ENCODE measurements around the gene SFTA2. TPM values are rescaled to one million over a fixed set of nuclear protein-coding genes. Genes with fewer than 3 reads are reported as not detected.

The SFTA2 gene
- total and polyA plus RNA-seq, 9 of the 15 experiments (the other 6 are each of a cell fraction or from before 2014, with no cell fraction given), result not detected

DNA sequence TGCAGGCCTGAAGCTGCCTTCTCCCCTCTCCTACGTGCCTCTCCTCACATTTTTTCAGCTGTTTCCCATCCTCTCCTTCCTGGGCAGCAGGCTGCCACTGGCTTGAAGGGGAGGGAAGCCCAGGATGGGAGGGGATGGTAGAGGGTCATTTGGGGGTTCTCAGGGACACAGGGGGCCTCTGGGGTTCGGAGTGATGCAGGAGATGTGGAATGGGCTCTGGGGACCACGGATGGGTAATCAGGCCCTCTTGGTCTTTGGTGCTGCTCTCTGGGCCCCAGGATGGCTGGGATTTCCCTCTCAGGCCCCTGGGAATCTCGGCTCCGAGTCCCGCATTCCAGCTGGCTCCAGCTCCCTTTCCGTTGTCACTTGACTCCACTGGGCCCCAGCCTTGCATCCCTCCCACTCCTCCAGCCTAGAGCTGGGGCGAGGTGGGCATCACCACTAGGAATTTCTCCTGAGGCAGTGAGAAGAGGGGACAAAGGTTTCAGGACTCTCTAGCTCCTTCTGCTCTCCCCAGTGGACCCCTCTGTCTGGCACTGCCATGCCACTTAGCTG is 49.7 kb downstream of the SFTA2 start:
- peak overlapping the region; percentile 46; the same call in 1 of the 2 replicates for H2AFZ ChIP-seq (ENCODE audit: low read depth, low read length)
- H3K4me1 ChIP-seq (replicated peaks in 1 of 2; ENCODE audit: control insufficient read depth in 2 of 2, insufficient read depth in 2 of 2, low read length in 2 of 2), result peaks cover 74 to 82% of the 10 kb centered on the region in 2 experiments
- peaks cover 3% of the 10 kb centered on the region for H3K9me1 ChIP-seq (ENCODE audit: control insufficient read depth, insufficient read depth, low read length)
- H3K4me3 ChIP-seq, result no peak overlapping the region
- H3K27me3 ChIP-seq (ENCODE audit: control insufficient read depth in 2 of 2, insufficient read depth in 2 of 2, low read length in 2 of 2), result no peaks in the 10 kb centered on the region
- BruUV-seq (replicated peaks), result no TSS peak
- DNase-seq (ENCODE audit: extremely low read depth in 1 of 4, low spot score in 3 of 4) (no peak), ATAC-seq (no peak), FAIRE-seq (no peak)
- peaks cover 27% of the 10 kb centered on the region for H3K79me2 ChIP-seq (ENCODE audit: control insufficient read depth, insufficient read depth, low read length)
- peaks cover 9% of the 10 kb centered on the region; the same call in 1 of the 2 replicates for H4K20me1 ChIP-seq (replicated peaks; ENCODE audit: control insufficient read depth, insufficient read depth, low read length)
- 85% methylated on average over 8 of the region's 8 CpGs for WGBS (ENCODE audit: insufficient coverage, low coverage, missing lambda C conversion rate)
- H3K9ac ChIP-seq (ENCODE audit: insufficient read depth in 1 of 2, low read depth in 2 of 2, low read length in 2 of 2), result peak overlapping the region in 1 of 2 experiments; percentile 83; a peak in 2 of 4 replicates
- intact Hi-C loops (cut with micrococcal nuclease) (no loop called here), in situ Hi-C loops (cut with MboI) (no loop called here)
- ChIA-PET POLR2A (interaction anchor here (0.6 to 1.6 kb wide), 16 partner anchors 8 to 700 kb away, joined by 3 to 8 read pairs (median 4); partner anchors contain the start of genes GTF2H4, MRPS18B, PPP1R10 and VARS2), CTCF (ENCODE audit: low intra/inter-chr PET ratio) (no interaction called here)
- no peak overlapping the region for H3K4me2 ChIP-seq (ENCODE audit: insufficient read depth, low read length)
- H3K9me3 ChIP-seq (replicated peaks; ENCODE audit: control insufficient read depth, insufficient read depth, low read depth, low read length), result no peaks in the 10 kb centered on the region
- H3K36me3 ChIP-seq (ENCODE audit: control insufficient read depth, insufficient read depth, low read length), result no peaks in the 10 kb centered on the region
- H3K27ac ChIP-seq (ENCODE audit: extremely low read depth, low read depth, low read length), result no peak overlapping the region
- TF ChIP-seq ZBED1 (IDR thresholded peaks at IDR 0.05) (no peak), SLC30A9 (CRISPR knock-in tag; IDR thresholded peaks at IDR 0.05) (no peak), KDM1A (IDR thresholded peaks at IDR 0.05) (no peak), TEAD1 (CRISPR knock-in tag; IDR thresholded peaks at IDR 0.05) (no peak), SAP30 (IDR thresholded peaks at IDR 0.05; ENCODE audit: borderline replicate concordance, insufficient read depth, low read depth, low read length, poor library complexity, severe bottlenecking) (no peak), NFXL1 (CRISPR knock-in tag; IDR thresholded peaks at IDR 0.05) (no peak), PHF21A (IDR thresholded peaks at IDR 0.05; ENCODE audit: borderline replicate concordance, low read depth) (no peak), TARDBP (IDR thresholded peaks at IDR 0.05) (no peak), CREB5 (CRISPR knock-in tag; IDR thresholded peaks at IDR 0.05) (no peak), HNRNPUL1 (IDR thresholded peaks at IDR 0.05; ENCODE audit: low read length) (no peak), TBP (optimal IDR thresholded peaks at IDR 0.05; ENCODE audit: low read depth, low read length) (no peak), PCBP2 (IDR thresholded peaks at IDR 0.05; ENCODE audit: low read depth, low read length, poor library complexity, severe bottlenecking) (no peak), TAF15 (IDR thresholded peaks at IDR 0.05; ENCODE audit: low read depth, low read length) (no peak)
- TF ChIP-seq, protein P1, sequence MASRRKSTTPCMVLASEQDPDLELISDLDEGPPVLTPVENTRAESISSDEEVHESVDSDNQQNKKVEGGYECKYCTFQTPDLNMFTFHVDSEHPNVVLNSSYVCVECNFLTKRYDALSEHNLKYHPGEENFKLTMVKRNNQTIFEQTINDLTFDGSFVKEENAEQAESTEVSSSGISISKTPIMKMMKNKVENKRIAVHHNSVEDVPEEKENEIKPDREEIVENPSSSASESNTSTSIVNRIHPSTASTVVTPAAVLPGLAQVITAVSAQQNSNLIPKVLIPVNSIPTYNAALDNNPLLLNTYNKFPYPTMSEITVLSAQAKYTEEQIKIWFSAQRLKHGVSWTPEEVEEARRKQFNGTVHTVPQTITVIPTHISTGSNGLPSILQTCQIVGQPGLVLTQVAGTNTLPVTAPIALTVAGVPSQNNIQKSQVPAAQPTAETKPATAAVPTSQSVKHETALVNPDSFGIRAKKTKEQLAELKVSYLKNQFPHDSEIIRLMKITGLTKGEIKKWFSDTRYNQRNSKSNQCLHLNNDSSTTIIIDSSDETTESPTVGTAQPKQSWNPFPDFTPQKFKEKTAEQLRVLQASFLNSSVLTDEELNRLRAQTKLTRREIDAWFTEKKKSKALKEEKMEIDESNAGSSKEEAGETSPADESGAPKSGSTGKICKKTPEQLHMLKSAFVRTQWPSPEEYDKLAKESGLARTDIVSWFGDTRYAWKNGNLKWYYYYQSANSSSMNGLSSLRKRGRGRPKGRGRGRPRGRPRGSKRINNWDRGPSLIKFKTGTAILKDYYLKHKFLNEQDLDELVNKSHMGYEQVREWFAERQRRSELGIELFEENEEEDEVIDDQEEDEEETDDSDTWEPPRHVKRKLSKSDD (conservative IDR thresholded peaks at IDR 0.05; ENCODE audit: low read length), result no peak
- TF ChIP-seq, protein P2, sequence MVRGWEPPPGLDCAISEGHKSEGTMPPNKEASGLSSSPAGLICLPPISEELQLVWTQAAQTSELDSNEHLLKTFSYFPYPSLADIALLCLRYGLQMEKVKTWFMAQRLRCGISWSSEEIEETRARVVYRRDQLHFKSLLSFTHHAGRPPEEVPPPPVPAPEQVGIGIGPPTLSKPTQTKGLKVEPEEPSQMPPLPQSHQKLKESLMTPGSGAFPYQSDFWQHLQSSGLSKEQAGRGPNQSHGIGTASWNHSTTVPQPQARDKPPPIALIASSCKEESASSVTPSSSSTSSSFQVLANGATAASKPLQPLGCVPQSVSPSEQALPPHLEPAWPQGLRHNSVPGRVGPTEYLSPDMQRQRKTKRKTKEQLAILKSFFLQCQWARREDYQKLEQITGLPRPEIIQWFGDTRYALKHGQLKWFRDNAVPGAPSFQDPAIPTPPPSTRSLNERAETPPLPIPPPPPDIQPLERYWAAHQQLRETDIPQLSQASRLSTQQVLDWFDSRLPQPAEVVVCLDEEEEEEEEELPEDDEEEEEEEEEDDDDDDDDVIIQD (CRISPR knock-in tag; IDR thresholded peaks at IDR 0.05), result no peak
- TF ChIP-seq, protein P3, sequence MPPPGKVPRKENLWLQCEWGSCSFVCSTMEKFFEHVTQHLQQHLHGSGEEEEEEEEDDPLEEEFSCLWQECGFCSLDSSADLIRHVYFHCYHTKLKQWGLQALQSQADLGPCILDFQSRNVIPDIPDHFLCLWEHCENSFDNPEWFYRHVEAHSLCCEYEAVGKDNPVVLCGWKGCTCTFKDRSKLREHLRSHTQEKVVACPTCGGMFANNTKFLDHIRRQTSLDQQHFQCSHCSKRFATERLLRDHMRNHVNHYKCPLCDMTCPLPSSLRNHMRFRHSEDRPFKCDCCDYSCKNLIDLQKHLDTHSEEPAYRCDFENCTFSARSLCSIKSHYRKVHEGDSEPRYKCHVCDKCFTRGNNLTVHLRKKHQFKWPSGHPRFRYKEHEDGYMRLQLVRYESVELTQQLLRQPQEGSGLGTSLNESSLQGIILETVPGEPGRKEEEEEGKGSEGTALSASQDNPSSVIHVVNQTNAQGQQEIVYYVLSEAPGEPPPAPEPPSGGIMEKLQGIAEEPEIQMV (tag; conservative IDR thresholded peaks at IDR 0.05; ENCODE audit: low read depth), result no peak

Measured in K562 (cell line).